Mesendoderm (in vitro differentiated cells): Measurements from ENCODE around the gene ZBTB7C.

Source experiments
- DNase-seq: peaks from one replicate; pipeline ENCODE4 v3.0.0; 2013
- H2AK5ac ChIP-seq: 2 replicates; pipeline ENCODE4 v1.6.1; 2013; ENCODE audit warnings: low read length, inconsistent platforms
- H2BK120ac ChIP-seq: 2 replicates; pipeline ENCODE4 v1.6.1; 2013; ENCODE audit warnings: low read depth, mild to moderate bottlenecking, low read length, moderate library complexity, mixed read lengths
- H2BK15ac ChIP-seq: replicated peaks from 2 replicates; pipeline ENCODE4 v1.6.1; 2013; ENCODE audit warnings: low read depth, mild to moderate bottlenecking, moderate library complexity
- H2BK5ac ChIP-seq: 2 replicates; pipeline ENCODE4 v1.6.1; 2013; ENCODE audit warnings: low read length, inconsistent platforms
- H3K18ac ChIP-seq: 2 replicates; pipeline ENCODE4 v1.6.1; 2013; ENCODE audit warnings: mild to moderate bottlenecking, low read length, mixed read lengths
- H3K23ac ChIP-seq: one replicate; pipeline ENCODE4 v1.6.1; 2013; ENCODE audit warnings: low read length
- H3K27ac ChIP-seq: 2 replicates; pipeline ENCODE4 v1.5.1; 2013; ENCODE audit warnings: low read depth, mild to moderate bottlenecking, inconsistent platforms, low read length, moderate library complexity
- H3K27me3 ChIP-seq: 2 replicates; pipeline ENCODE4 v1.6.1; 2013; ENCODE audit warnings: low read length, control low read depth, mild to moderate bottlenecking, inconsistent platforms; ENCODE audit not compliant: insufficient read depth, poor library complexity
- H3K36me3 ChIP-seq: 2 replicates; pipeline ENCODE4 v1.6.1; 2013; ENCODE audit warnings: low read length, inconsistent platforms; ENCODE audit not compliant: control insufficient read depth, insufficient read depth
- H3K4ac ChIP-seq: one replicate; pipeline ENCODE4 v1.6.1; 2013; ENCODE audit warnings: low read depth, mild to moderate bottlenecking, low read length, moderate library complexity
- H3K4me1 ChIP-seq: 2 replicates; pipeline ENCODE4 v1.6.1; 2013; ENCODE audit warnings: low read depth, low read length, inconsistent platforms; ENCODE audit not compliant: control insufficient read depth
- H3K4me2 ChIP-seq: 2 replicates; pipeline ENCODE4 v1.6.1; 2013; ENCODE audit warnings: low read length
- H3K4me3 ChIP-seq: 2 replicates; pipeline ENCODE4 v1.5.1; 2013; ENCODE audit warnings: mild to moderate bottlenecking, low read length
- H3K56ac ChIP-seq: one replicate; pipeline ENCODE4 v1.6.1; 2013; ENCODE audit warnings: low read length
- H3K79me1 ChIP-seq: 2 replicates; pipeline ENCODE4 v1.6.1; 2013; ENCODE audit warnings: low read length, inconsistent platforms
- H3K79me2 ChIP-seq: 2 replicates; pipeline ENCODE4 v1.6.1; 2013; ENCODE audit warnings: mild to moderate bottlenecking, low read length; ENCODE audit not compliant: control insufficient read depth, insufficient read depth
- H3K9ac ChIP-seq: 2 replicates; pipeline ENCODE4 v1.6.1; 2013; ENCODE audit warnings: low read length, inconsistent platforms
- H4K5ac ChIP-seq: one replicate; pipeline ENCODE4 v1.6.1; 2013; ENCODE audit warnings: low read length
- H4K8ac ChIP-seq: one replicate; pipeline ENCODE4 v1.6.1; 2013; ENCODE audit warnings: low read depth, mild to moderate bottlenecking, control low read depth, low read length, moderate library complexity
- WGBS: extraction: QIAGEN DNeasy Blood & Tissue Kit; methylation state at CpG from one replicate; pipeline ENCODE4 v1.1.7; 2013; ENCODE audit warnings: low lambda C conversion rate, missing lambda C conversion rate; ENCODE audit not compliant: insufficient coverage; ENCODE audit errors: extremely low coverage; 5-methylcytosine and 5-hydroxymethylcytosine counted together

Gene ZBTB7C

DNA sequence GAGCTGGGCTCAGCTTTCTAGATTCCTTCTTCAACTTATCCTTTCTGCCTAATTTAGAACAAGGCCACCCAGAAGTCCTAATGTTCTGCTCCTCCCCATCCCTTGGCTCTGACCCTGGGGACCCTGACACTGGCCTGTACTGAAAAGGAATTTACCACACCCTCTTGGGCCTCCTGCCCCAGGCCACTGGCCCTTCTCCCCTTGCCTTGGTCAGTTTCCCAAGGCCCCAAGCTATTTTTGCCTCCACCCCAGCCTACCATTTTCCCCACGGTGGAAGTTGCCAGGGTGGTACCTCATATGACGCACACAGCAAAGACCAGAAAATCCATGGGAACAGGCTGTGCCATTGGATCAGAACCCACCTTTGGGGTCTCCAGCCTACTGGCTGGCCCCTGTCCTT, 72.1 kb downstream of the ZBTB7C start:
- no peak overlapping the region for H3K9ac ChIP-seq
- no peak overlapping the region for H3K23ac ChIP-seq
- DNase-seq = no peak
- H3K27me3 ChIP-seq = no peaks in the 10 kb centered on the region
- H2BK15ac ChIP-seq = no peak overlapping the region
- no peak overlapping the region for H2AK5ac ChIP-seq
- no peaks in the 10 kb centered on the region for H3K79me2 ChIP-seq
- H3K4me2 ChIP-seq = no peak overlapping the region
- H2BK5ac ChIP-seq = no peak overlapping the region
- H3K18ac ChIP-seq = no peak overlapping the region
- H3K27ac ChIP-seq = no peak overlapping the region
- H3K79me1 ChIP-seq = no peaks in the 10 kb centered on the region
- no peak overlapping the region for H2BK120ac ChIP-seq
- peaks cover 9% of the 10 kb centered on the region for H3K4me1 ChIP-seq
- H4K8ac ChIP-seq = no peak overlapping the region
- H3K56ac ChIP-seq = no peak overlapping the region
- no peak overlapping the region for H4K5ac ChIP-seq
- H3K36me3 ChIP-seq = no peaks in the 10 kb centered on the region
- H3K4me3 ChIP-seq = no peak overlapping the region
- no CpG with 5 or more reads among the region's 2 CpGs for WGBS
- H3K4ac ChIP-seq = no peak overlapping the region

DNA sequence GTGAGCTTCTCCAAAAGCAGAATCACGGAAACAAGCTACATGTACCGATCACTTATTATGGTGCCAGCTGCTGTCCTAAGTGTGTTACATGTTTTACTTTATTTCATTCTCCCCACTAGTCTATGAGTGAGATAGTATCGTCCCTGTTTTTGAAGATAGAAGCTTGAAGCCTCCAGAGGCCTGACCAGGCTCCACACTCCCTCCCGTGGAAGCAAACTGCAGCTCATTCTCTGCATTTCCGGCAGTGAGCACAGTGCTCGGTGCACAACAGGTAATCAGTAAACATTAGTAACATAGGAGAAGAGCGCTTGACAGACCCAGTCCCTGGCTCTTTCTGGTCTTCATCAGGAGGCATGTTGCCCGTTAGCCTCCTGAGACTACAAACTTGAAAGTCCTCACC, 72.9 kb downstream of the ZBTB7C start:
- Histone ChIP-seq H3K9ac (no peak overlapping the region), H3K36me3 (no peaks in the 10 kb centered on the region), H4K8ac (no peak overlapping the region), H2BK15ac (no peak overlapping the region), H3K4me2 (no peak overlapping the region), H3K79me1 (no peaks in the 10 kb centered on the region), H3K27ac (no peak overlapping the region), H3K4ac (no peak overlapping the region), H4K5ac (no peak overlapping the region), H3K18ac (no peak overlapping the region), H3K23ac (no peak overlapping the region), H3K4me3 (no peak overlapping the region), H2AK5ac (no peak overlapping the region), H3K4me1 (peaks cover 9% of the 10 kb centered on the region), H2BK120ac (no peak overlapping the region), H3K56ac (no peak overlapping the region), H3K27me3 (no peaks in the 10 kb centered on the region), H3K79me2 (no peaks in the 10 kb centered on the region), H2BK5ac (no peak overlapping the region)
- WGBS = no CpG with 5 or more reads among the region's 8 CpGs
- peak; percentile 47 for DNase-seq

DNA sequence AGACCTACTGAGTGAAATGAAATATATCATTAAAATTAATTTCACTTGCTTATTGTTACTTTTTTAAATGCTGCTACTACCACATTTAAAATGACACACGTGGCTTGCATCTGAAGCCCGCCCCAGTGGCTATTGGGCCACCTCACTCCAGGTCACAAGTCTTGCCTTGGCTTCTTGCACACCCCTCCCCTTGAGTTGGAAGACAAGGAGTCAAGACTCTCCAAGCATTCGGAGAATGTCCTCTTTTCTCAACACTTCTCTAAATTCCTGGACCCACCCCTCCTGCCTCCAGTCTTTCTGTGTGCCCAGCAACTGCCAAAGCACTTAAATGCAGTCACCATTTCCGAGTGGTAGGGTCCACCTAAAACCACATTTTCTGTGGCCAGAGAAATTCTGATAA, 73.4 kb downstream of the ZBTB7C start:
- no peak overlapping the region for H3K56ac ChIP-seq
- H3K79me1 ChIP-seq = no peaks in the 10 kb centered on the region
- no peak overlapping the region for H3K23ac ChIP-seq
- no peaks in the 10 kb centered on the region for H3K27me3 ChIP-seq
- H2BK120ac ChIP-seq = no peak overlapping the region
- H2AK5ac ChIP-seq = no peak overlapping the region
- H3K79me2 ChIP-seq = no peaks in the 10 kb centered on the region
- no peak overlapping the region for H3K27ac ChIP-seq
- WGBS = no CpG with 5 or more reads among the region's 4 CpGs
- no peak overlapping the region for H4K8ac ChIP-seq
- no peak overlapping the region for H2BK15ac ChIP-seq
- no peak overlapping the region for H2BK5ac ChIP-seq
- H3K9ac ChIP-seq = no peak overlapping the region
- H3K4me3 ChIP-seq = no peak overlapping the region
- H3K36me3 ChIP-seq = no peaks in the 10 kb centered on the region
- H4K5ac ChIP-seq = no peak overlapping the region
- H3K4ac ChIP-seq = no peak overlapping the region
- peak; percentile 94 for DNase-seq
- H3K18ac ChIP-seq = no peak overlapping the region
- H3K4me1 ChIP-seq = peaks cover 9% of the 10 kb centered on the region
- H3K4me2 ChIP-seq = no peak overlapping the region

- Histone ChIP-seq H3K9ac (no peak overlapping the region), H2AK5ac (no peak overlapping the region), H4K5ac (no peak overlapping the region), H3K56ac (no peak overlapping the region), H3K79me2 (no peaks in the 10 kb centered on the region), H4K8ac (no peak overlapping the region), H3K23ac (no peak overlapping the region), H3K36me3 (no peaks in the 10 kb centered on the region), H3K27ac (no peak overlapping the region), H3K27me3 (no peaks in the 10 kb centered on the region), H3K4me1 (peaks cover 3% of the 10 kb centered on the region), H2BK15ac (no peak overlapping the region), H3K79me1 (no peaks in the 10 kb centered on the region), H2BK120ac (no peak overlapping the region), H3K4me2 (no peak overlapping the region), H3K4ac (no peak overlapping the region), H3K18ac (no peak overlapping the region), H2BK5ac (no peak overlapping the region), H3K4me3 (no peak overlapping the region)
- no peak for DNase-seq
- no CpG with 5 or more reads among the region's 3 CpGs for WGBS
Measured at GRCh38 chr18:48334845-48335244, 74.3 kb downstream of the ZBTB7C start.

DNA sequence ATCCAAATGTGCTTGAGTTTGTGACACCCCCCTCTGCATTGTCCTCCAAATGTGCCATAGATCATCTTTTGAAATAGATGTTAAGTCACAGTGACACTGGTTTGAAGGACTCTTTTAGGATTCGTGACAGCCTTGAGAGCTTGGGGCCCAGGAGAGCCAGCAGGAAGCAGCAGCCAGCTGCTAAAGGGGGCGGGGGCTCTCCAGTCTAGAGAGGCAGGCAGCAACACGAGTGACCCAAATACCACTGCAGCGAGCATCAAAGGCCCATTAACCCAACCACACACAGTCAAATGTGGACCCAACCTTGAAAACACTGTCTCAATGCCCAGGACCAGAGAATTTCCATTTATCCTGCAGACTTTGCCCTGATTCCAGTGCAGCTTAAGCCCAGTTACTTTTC, 75.6 kb downstream of the ZBTB7C start:
- Histone ChIP-seq H2BK5ac (no peak overlapping the region), H3K18ac (no peak overlapping the region), H3K4me2 (no peak overlapping the region), H3K23ac (peak overlapping the region; percentile 92), H4K5ac (no peak overlapping the region), H3K4me3 (no peak overlapping the region), H2BK15ac (no peak overlapping the region), H4K8ac (no peak overlapping the region), H3K4me1 (no peaks in the 10 kb centered on the region), H3K4ac (no peak overlapping the region), H3K36me3 (no peaks in the 10 kb centered on the region), H3K79me2 (no peaks in the 10 kb centered on the region), H3K79me1 (no peaks in the 10 kb centered on the region), H2AK5ac (no peak overlapping the region), H3K27ac (no peak overlapping the region), H3K27me3 (no peaks in the 10 kb centered on the region), H3K56ac (no peak overlapping the region), H3K9ac (no peak overlapping the region), H2BK120ac (no peak overlapping the region)
- no peak for DNase-seq
- WGBS = no CpG with 5 or more reads among the region's 4 CpGs
